OCI-LY7 (cell line): ENCODE measurements around the gene CT45A10. TPM values are rescaled to one million over a fixed set of nuclear protein-coding genes. Genes with fewer than 3 reads are reported as not detected.
"Not testable (repeated sequence)": the region's sequence is repeated elsewhere in the genome, so short reads cannot be mapped to it uniquely, and the experiment has no call there.

ENCODE experiments used
- BruUV-seq: library from RNA; stranded (reverse); fragments of 400-500 nt; replicated peaks from 2 replicates; lab custom pipeline; 2021; lab: Mats Ljungman, UMichigan
- CTCF ChIA-PET: fragments of 300-600 bp; sonication (Branson Sonifier 250); formaldehyde crosslinking; loops from one replicate; lab custom pipeline; 2022; ENCODE audit warnings: antibody characterized with exemption; ENCODE audit not compliant: unreplicated experiment; lab: Charles Lee
- POLR2A ChIA-PET: fragments of 300-600 bp; sonication (Branson Sonifier 250); formaldehyde crosslinking; loops from one replicate; lab custom pipeline; 2022; ENCODE audit warnings: antibody characterized with exemption; lab: Charles Lee
- DNase-seq: peaks from one replicate; pipeline ENCODE4 v3.0.0-alpha.2; 2015; ENCODE audit warnings: low spot score
- H2AFZ ChIP-seq: fragments of 200-600 bp; sonication (generic), shearing (Covaris generic); 2 replicates; pipeline ENCODE4 v1.6.1; 2014; ENCODE audit warnings: mild to moderate bottlenecking, antibody characterized with exemption, low read length, moderate library complexity
- H3K27ac ChIP-seq: fragments of 200-600 bp; sonication (generic); 2 replicates; pipeline ENCODE4 v1.5.1; 2014; ENCODE audit warnings: mixed run types, low read depth, mild to moderate bottlenecking, moderate library complexity, low read length, inconsistent platforms; ENCODE audit not compliant: poor library complexity, severe bottlenecking
- H3K36me3 ChIP-seq: fragments of 200-600 bp; sonication (generic); 2 replicates; pipeline ENCODE4 v1.6.1; 2014; ENCODE audit warnings: mild to moderate bottlenecking, antibody characterized with exemption, low read length, moderate library complexity, mixed read lengths; ENCODE audit not compliant: insufficient read depth
- H3K4me1 ChIP-seq: fragments of 200-600 bp; sonication (generic); 2 replicates; pipeline ENCODE4 v1.5.1; 2014; ENCODE audit warnings: mild to moderate bottlenecking, low read length; ENCODE audit not compliant: insufficient read depth, poor library complexity, severe bottlenecking
- H3K4me2 ChIP-seq: fragments of 200-600 bp; sonication (generic); 2 replicates; pipeline ENCODE4 v1.6.1; 2014; ENCODE audit warnings: mild to moderate bottlenecking, low read length
- H3K4me3 ChIP-seq: fragments of 200-600 bp; sonication (generic); 2 replicates; pipeline ENCODE4 v1.5.1; 2014; ENCODE audit warnings: mild to moderate bottlenecking, low read depth, low read length; ENCODE audit not compliant: poor library complexity, severe bottlenecking
- H3K79me2 ChIP-seq: fragments of 200-600 bp; sonication (generic); 2 replicates; pipeline ENCODE4 v1.6.1; 2016; ENCODE audit warnings: low read depth, mild to moderate bottlenecking, low read length, moderate library complexity, mixed read lengths; ENCODE audit not compliant: insufficient read depth
- H3K9me2 ChIP-seq: fragments of 200-600 bp; sonication (generic); 2 replicates; pipeline ENCODE4 v1.6.1; 2016; ENCODE audit warnings: mild to moderate bottlenecking, low read length, mixed read lengths; ENCODE audit not compliant: insufficient read depth
- H3K9me3 ChIP-seq: fragments of 200-600 bp; sonication (generic); 2 replicates; pipeline ENCODE4 v1.6.1; 2014; ENCODE audit warnings: mild to moderate bottlenecking, mixed run types, low read length, mixed read lengths
- H4K20me1 ChIP-seq: fragments of 200-600 bp; sonication (generic); 2 replicates; pipeline ENCODE4 v1.6.1; 2014; ENCODE audit warnings: mild to moderate bottlenecking, antibody characterized with exemption, low read length, moderate library complexity, mixed read lengths; ENCODE audit not compliant: insufficient read depth
- EZH2phosphoT487 ChIP-seq: fragments of 200-600 bp; sonication (generic); IDR thresholded peaks from 2 replicates; pipeline ENCODE4 v1.6.1; 2018; ENCODE audit warnings: low read depth, borderline replicate concordance, mild to moderate bottlenecking, mixed run types, antibody characterized with exemption, low read length, moderate library complexity, mixed read lengths
- intact Hi-C: fragments of 100-400 bp; cut with micrococcal nuclease; formaldehyde crosslinking; loops from one replicate; pipeline ENCODE4 v1.10.0; 2022; ENCODE audit not compliant: unreplicated experiment
- total RNA-seq, 2 experiments: library from RNA; depleted of rRNA in 1 of 2; stranded (reverse); fragments of >200 nt in 1 of 2; shearing (Covaris generic) in 1 of 2; gene quantifications; 2 replicates each; pipeline ENCODE4 v1.2.3, GENCODE V29; 2014 to 2022
- TF ChIP-seq, protein P1 (sequence below): fragments of 200-600 bp; sonication (generic); conservative IDR thresholded peaks from 2 replicates; pipeline ENCODE4 v1.5.1; 2014; ENCODE audit warnings: mild to moderate bottlenecking, antibody characterized with exemption, low read length, moderate library complexity, mixed read lengths

Gene CT45A10
- total RNA-seq, 2 experiments from 2014 or later, result not detected

- TF ChIP-seq EZH2phosphoT487, result no peak
- TF ChIP-seq, protein P1, sequence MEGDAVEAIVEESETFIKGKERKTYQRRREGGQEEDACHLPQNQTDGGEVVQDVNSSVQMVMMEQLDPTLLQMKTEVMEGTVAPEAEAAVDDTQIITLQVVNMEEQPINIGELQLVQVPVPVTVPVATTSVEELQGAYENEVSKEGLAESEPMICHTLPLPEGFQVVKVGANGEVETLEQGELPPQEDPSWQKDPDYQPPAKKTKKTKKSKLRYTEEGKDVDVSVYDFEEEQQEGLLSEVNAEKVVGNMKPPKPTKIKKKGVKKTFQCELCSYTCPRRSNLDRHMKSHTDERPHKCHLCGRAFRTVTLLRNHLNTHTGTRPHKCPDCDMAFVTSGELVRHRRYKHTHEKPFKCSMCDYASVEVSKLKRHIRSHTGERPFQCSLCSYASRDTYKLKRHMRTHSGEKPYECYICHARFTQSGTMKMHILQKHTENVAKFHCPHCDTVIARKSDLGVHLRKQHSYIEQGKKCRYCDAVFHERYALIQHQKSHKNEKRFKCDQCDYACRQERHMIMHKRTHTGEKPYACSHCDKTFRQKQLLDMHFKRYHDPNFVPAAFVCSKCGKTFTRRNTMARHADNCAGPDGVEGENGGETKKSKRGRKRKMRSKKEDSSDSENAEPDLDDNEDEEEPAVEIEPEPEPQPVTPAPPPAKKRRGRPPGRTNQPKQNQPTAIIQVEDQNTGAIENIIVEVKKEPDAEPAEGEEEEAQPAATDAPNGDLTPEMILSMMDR, result no peak
- Histone ChIP-seq H3K36me3 (no peaks in the 10 kb centered on the region), H3K27ac (no peak overlapping the region), H3K79me2 (no peaks in the 10 kb centered on the region), H3K4me1 (no peaks in the 10 kb centered on the region), H3K4me3 (no peak overlapping the region), H3K4me2 (no peak overlapping the region), H2AFZ (no peak overlapping the region), H3K9me2 (no peaks in the 10 kb centered on the region), H3K9me3 (no peaks in the 10 kb centered on the region), H4K20me1 (no peaks in the 10 kb centered on the region)
- intact Hi-C loops, result no loop called here
- CTCF ChIA-PET, result no interaction called here
- DNase-seq, result no peak
- POLR2A ChIA-PET, result no interaction called here
- no TSS peak for BruUV-seq
Measured at GRCh38 chrX:135927897-135928296, 34.7 kb upstream of the CT45A10 start.

- Histone ChIP-seq H3K4me1 (no peaks in the 10 kb centered on the region), H4K20me1 (no peaks in the 10 kb centered on the region), H3K9me2 (no peaks in the 10 kb centered on the region), H3K79me2 (no peaks in the 10 kb centered on the region), H3K27ac (no peak overlapping the region), H3K4me2 (no peak overlapping the region), H3K4me3 (no peak overlapping the region), H2AFZ (no peak overlapping the region), H3K36me3 (no peaks in the 10 kb centered on the region), H3K9me3 (no peaks in the 10 kb centered on the region)
- TF ChIP-seq, protein P1, result peak; percentile 54
- no peak for TF ChIP-seq EZH2phosphoT487
- POLR2A ChIA-PET, result no interaction called here
- DNase-seq, result peak; percentile 0
- CTCF ChIA-PET, result no interaction called here
- no TSS peak for BruUV-seq
- intact Hi-C loops, result no loop called here
Measured at GRCh38 chrX:135923353-135923752, 30.1 kb upstream of the CT45A10 start.

DNA sequence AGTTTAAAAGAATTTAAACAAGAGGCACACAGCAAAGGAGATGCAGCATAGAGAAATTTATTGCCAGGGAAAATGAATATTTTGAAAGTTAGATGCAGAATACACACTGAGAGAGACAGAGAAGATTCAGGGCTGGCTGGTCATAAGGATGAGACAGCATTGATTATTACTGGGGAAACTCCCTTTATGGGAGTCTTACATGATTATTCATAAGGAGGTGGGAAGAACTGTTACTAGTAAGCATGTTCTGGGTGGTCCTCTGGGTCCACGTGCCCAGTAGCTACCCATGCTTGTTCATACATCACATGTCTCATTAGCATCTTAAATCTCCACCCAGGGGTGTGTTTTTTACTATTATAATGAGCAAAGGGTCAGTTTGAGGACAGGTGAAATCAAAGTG is 27.3 kb upstream of the CT45A10 start:
- DNase-seq, H3K36me3 ChIP-seq, H3K79me2 ChIP-seq, H3K4me1 ChIP-seq, BruUV-seq, H4K20me1 ChIP-seq, H3K4me2 ChIP-seq, H3K4me3 ChIP-seq, POLR2A ChIA-PET, H2AFZ ChIP-seq, H3K9me2 ChIP-seq, CTCF ChIA-PET, intact Hi-C loops, H3K27ac ChIP-seq, H3K9me3 ChIP-seq: not testable (repeated sequence)
